HTERT RPE-1 (cell line): Measurements from ENCODE around the gene TUG1.

Source experiments
- in situ Hi-C: fragments of 300-500 bp; cut with MboI; formaldehyde crosslinking; loops from 4 replicates; pipeline ENCODE4 v1.14.3; 2020; ENCODE audit warnings: low sequenced_read_pairs

Gene TUG1

GRCh38 chr22:30968924-30969531 lies at the start of gene TUG1:
TUG1 (plus strand) TSS chr22:30969265.
- in situ Hi-C loops: no loop called here

GRCh38 chr22:30919973-30920372 lies 49.1 kb upstream of the TUG1 start:
- in situ Hi-C loops: no loop called here

GRCh38 chr22:30920407-30920806 lies 48.7 kb upstream of the TUG1 start:
- in situ Hi-C loops: no loop called here

GRCh38 chr22:30921108-30921507 lies 48.0 kb upstream of the TUG1 start:
- in situ Hi-C loops: no loop called here

- in situ Hi-C loops: no loop called here
Measured at GRCh38 chr22:30922151-30922611, 46.9 kb upstream of the TUG1 start.

- in situ Hi-C loops: no loop called here
Measured at GRCh38 chr22:30923168-30923900, 45.7 kb upstream of the TUG1 start.

- in situ Hi-C loops: no loop called here
Measured at GRCh38 chr22:30925667-30926066, 43.4 kb upstream of the TUG1 start.

GRCh38 chr22:30926706-30927105 lies 42.4 kb upstream of the TUG1 start:
- in situ Hi-C loops: no loop called here

GRCh38 chr22:30927806-30928205 lies 41.3 kb upstream of the TUG1 start:
- in situ Hi-C loops: no loop called here

- in situ Hi-C loops: no loop called here
Measured at GRCh38 chr22:30928401-30928800, 40.7 kb upstream of the TUG1 start.

- in situ Hi-C loops: no loop called here
Measured at GRCh38 chr22:30930228-30930627, 38.8 kb upstream of the TUG1 start.

- in situ Hi-C loops: no loop called here
Measured at GRCh38 chr22:30931541-30932300, 37.3 kb upstream of the TUG1 start.

GRCh38 chr22:30932661-30933060 lies 36.4 kb upstream of the TUG1 start:
- in situ Hi-C loops: no loop called here

- in situ Hi-C loops: no loop called here
Measured at GRCh38 chr22:30933457-30933856, 35.6 kb upstream of the TUG1 start.

GRCh38 chr22:30934053-30934452 lies 35.0 kb upstream of the TUG1 start:
- in situ Hi-C loops: no loop called here

GRCh38 chr22:30940685-30941362 lies 28.2 kb upstream of the TUG1 start:
- in situ Hi-C loops: no loop called here

- in situ Hi-C loops: no loop called here
Measured at GRCh38 chr22:30941363-30941740, 27.7 kb upstream of the TUG1 start.

GRCh38 chr22:30943368-30943767 lies 25.7 kb upstream of the TUG1 start:
- in situ Hi-C loops: no loop called here

GRCh38 chr22:30944986-30945385 lies 24.1 kb upstream of the TUG1 start:
- in situ Hi-C loops: no loop called here

- in situ Hi-C loops: no loop called here
Measured at GRCh38 chr22:30945653-30946052, 23.4 kb upstream of the TUG1 start.

- in situ Hi-C loops: no loop called here
Measured at GRCh38 chr22:30946354-30946753, 22.7 kb upstream of the TUG1 start.
